ENCODE results near the gene MTIF3.

MTIF3 gene

GRCh38 chr13:27461940-27462584, 11.7 kb upstream of the MTIF3 start:
- DNase-seq (ENCODE audit: low read depth in 2 of 2, low spot score in 1 of 2) = no peak

- DNase-seq (ENCODE audit: low read depth in 2 of 2, low spot score in 1 of 2) = no peak
Observed at GRCh38 chr13:27455331-27455855, 5.0 kb upstream of the MTIF3 start.

GRCh38 chr13:27450921-27451471, 632 bp upstream of the MTIF3 start:
- DNase-seq (ENCODE audit: low read depth in 2 of 2, low spot score in 1 of 2) = no peak

- DNase-seq (ENCODE audit: low read depth in 2 of 2, low spot score in 1 of 2) = no peak
Observed at GRCh38 chr13:27449081-27449603, 1.2 kb downstream of the MTIF3 start.

DNA sequence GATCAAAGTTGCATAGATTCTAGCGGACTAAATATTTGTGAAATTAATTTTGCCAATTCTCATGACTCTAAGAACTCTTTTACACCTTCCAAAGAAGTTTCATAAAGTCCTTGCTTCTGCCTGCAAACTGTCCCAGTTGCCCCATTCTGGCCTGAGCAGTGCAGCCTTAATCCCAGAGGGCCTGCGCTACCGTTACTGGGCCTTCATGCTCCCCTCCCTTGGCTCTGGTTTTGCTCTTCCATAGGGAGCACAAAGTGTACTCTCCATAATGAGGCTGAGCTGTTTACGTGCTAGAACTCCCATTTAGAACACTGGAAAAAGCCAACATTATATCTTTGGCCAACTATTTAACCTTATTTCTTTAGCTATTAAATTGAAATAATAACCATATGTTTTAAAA, 2.1 kb downstream of the MTIF3 start:
- DNase-seq (ENCODE audit: low read depth in 2 of 2, low spot score in 1 of 2) = no peak

DNA sequence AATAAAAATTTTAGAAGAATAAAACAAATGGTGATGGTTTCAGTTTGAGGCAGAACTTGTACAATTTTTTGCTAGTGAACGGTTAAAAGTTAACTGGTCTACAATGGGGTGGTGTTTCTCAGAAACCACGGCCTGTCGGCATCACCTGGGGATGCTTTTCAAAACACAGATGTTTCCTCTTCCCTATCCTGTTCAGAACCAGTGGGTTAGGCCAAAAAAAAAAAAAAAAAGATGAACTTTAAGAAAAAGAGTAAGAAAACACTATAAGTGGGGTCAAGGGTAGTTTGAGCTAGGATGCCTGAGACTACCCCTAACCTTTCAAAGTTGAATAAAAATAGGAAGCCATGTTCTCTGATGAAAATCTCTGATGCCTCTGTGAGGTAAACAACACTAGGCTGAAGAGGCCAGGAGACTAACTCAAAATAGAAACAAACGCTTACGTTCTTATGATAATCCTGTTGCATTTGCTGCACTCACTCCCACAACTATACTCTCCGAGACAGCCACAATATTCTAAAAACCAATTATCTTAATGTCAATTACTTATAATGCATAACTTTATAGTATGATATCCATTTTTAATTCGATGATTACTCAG, 3.3 kb downstream of the MTIF3 start:
- no peak for DNase-seq (ENCODE audit: low read depth in 2 of 2, low spot score in 1 of 2)

- DNase-seq (ENCODE audit: low read depth in 2 of 2, low spot score in 1 of 2) = no peak
Observed at GRCh38 chr13:27442797-27443196, 7.6 kb downstream of the MTIF3 start.

- no peak for DNase-seq (ENCODE audit: low read depth in 2 of 2, low spot score in 1 of 2)
Observed at GRCh38 chr13:27442071-27442647, 8.2 kb downstream of the MTIF3 start.

DNA sequence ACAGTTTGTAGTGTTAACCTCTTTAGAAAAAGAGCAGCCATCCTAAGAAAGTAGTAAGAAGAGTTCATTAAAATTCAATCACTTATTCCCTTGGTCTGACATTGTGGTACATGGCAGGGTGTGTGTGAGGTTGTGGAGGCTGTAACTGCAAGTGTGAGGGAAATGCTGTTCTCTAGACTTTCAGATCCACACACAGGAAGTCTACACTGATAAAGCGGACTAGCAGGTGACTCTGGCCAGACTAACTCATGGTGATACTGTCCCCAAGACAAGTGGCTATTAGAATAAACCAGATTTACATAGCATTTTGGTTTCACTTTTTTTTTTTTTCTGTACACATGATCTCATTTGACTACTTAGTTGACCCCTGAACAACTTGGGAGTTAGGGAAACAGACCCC, 10.0 kb downstream of the MTIF3 start:
- no peak for DNase-seq (ENCODE audit: low read depth in 2 of 2, low spot score in 1 of 2)

- DNase-seq (ENCODE audit: low read depth in 2 of 2, low spot score in 1 of 2) = no peak
Observed at GRCh38 chr13:27437126-27437525, 13.2 kb downstream of the MTIF3 start.

GRCh38 chr13:27432611-27433210, 17.7 kb downstream of the MTIF3 start:
- no peak for DNase-seq (ENCODE audit: low read depth in 2 of 2, low spot score in 1 of 2)

DNA sequence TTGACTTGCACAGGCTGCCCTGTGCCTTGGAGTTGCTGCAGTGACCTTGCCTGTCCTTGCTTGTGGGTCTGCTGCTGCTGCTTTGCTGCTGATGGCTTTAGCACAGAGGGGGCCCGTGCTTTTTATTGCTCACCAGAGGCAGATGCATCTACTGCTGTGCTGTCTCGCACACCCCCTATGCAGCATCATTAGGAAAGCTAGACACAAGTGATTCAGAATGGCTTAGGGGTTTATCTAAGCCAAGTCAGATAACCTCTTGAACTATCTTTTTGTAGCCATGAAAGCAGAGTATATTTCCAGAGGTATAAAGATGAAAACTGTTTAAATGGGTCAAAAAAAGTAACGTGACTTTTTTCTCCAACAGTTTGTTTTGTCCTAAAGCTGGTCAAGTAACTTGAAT, 18.2 kb downstream of the MTIF3 start:
- no peak for DNase-seq (ENCODE audit: low read depth in 2 of 2, low spot score in 1 of 2)

- no peak for DNase-seq (ENCODE audit: low read depth in 2 of 2, low spot score in 1 of 2)
Observed at GRCh38 chr13:27428160-27428559, 22.2 kb downstream of the MTIF3 start.

GRCh38 chr13:27427641-27428040, 22.7 kb downstream of the MTIF3 start:
- DNase-seq (ENCODE audit: low read depth in 2 of 2, low spot score in 1 of 2) = no peak

- DNase-seq (ENCODE audit: low read depth in 2 of 2, low spot score in 1 of 2) = peak; percentile 62 to 63
Observed at GRCh38 chr13:27425918-27426630, 24.3 kb downstream of the MTIF3 start.

- DNase-seq (ENCODE audit: low read depth in 2 of 2, low spot score in 1 of 2) = no peak
Observed at GRCh38 chr13:27425158-27425917, 25.0 kb downstream of the MTIF3 start.

DNA sequence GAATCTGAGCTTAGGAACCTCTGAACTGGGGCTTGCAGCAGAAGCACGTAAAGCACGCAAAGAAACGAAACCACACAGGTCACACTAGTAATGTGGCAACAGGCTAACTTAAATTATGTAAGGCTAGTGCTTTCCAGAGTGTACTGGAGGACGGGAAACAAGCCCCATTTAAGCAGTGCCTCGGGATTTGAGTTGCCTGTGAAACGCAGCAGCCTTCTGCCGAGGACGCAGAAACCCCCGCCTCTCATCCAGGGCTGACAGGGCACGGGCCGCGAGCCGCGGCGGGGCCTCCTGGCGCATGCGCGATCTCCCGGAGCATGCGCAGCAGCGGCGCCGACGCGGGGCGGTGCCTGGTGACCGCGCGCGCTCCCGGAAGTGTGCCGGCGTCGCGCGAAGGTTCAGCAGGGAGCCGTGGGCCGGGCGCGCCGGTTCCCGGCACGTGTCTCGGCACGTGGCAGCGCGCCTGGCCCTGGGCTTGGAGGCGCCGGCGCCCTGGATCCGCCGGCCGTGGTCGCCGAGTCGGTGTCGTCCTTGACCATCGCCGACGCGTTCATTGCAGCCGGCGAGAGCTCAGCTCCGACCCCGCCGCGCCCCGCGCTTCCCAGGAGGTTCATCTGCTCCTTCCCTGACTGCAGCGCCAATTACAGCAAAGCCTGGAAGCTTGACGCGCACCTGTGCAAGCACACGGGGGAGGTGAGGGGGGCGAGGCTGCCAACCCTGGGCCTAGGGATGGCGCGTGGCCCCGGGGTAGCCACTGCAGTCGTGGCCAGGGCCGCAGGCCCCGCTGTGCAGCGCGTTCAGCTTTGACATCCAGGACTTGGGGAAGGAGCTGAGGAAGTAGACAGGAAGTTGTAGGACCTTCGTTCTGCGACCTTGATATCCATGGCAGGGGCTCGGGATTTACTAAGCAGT, 25.9 kb downstream of the MTIF3 start, which contains the start of gene GTF3A:
GTF3A (plus strand) TSS at position 374 of the 912 bp plus-strand sequence.
- peak; percentile 65 to 74 for DNase-seq (ENCODE audit: low read depth in 2 of 2, low spot score in 1 of 2)

- DNase-seq (ENCODE audit: low read depth in 2 of 2, low spot score in 1 of 2) = no peak
Observed at GRCh38 chr13:27423333-27423732, 27.0 kb downstream of the MTIF3 start.

Data from stimulated activated CD8-positive, alpha-beta memory T cell treated with anti-CD3 and anti-CD28 coated beads, Interleukin-4, amount 100 ng/mL, for 1 hour (primary cell).